Frontal cortex (tissue), 4 donors: ENCODE measurements around the gene TJP3. TPM values are rescaled to one million over a fixed set of nuclear protein-coding genes. Genes with fewer than 3 reads are reported as not detected.

ENCODE experiments used
- DNase-seq, 2 donors: peaks; one replicate each; pipeline ENCODE4 v3.0.0; 2012; ENCODE audit warnings: low spot score in 2 of 2
- FAIRE-seq: peaks from 2 replicates; lab custom pipeline; 2012; peaks lifted over from hg19 to GRCh38; lab: Jason Lieb, UNC
- total RNA-seq: library from RNA; depleted of rRNA; stranded (reverse); fragments of >200 nt; gene quantifications from one replicate; pipeline ENCODE4 v1.2.3, GENCODE V29; 2014
- donor health status: control.
- donor health status: control.
- donor health status: control.

The TJP3 gene
- total RNA-seq, 1 donor from 2014 or later = not detected

DNA sequence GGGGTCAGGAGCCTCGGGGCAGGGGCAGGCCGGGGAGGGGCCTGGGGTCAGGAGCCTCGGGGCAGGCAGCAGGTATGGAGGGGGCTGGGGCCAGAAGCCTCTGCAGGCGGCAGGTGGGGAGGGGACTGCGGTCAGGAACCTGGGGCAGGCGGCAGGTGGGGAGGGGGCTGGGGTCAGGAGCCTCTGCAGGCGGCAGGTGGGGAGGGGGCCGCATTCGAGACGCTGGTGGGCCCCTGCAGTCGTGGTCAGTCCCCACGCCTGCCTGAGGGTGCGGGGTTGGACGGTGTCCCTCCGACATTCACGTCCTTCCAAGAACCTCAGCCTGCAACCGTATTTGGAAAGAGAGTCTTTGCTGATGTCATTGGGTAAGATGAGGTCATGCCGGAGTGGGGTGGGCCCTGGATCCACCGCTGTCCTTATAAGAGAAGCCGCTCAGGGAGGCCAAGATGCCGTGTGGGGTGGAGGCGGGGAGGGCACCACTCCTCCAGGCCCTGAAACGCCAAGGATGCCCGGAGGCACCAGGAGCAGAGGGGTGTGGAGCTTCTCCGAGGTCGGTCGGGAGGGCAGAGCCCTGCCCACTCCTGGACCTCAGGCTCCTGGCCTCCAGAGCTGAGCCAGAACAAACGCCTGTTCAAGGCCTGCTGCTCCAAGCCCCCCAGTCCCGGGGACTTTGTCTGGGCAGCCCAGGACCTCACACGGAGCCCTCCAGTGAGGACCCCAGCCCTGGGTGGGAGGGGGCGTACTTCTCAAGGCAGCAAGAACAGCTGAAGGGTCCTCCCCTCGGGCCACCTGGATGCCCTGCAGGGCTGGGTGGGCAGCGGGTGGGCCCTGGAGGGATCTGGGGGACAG, 38.0 kb upstream of the TJP3 start:
- FAIRE-seq (no peak), DNase-seq (peak in 1 of 2 donors; percentile 82)

DNA sequence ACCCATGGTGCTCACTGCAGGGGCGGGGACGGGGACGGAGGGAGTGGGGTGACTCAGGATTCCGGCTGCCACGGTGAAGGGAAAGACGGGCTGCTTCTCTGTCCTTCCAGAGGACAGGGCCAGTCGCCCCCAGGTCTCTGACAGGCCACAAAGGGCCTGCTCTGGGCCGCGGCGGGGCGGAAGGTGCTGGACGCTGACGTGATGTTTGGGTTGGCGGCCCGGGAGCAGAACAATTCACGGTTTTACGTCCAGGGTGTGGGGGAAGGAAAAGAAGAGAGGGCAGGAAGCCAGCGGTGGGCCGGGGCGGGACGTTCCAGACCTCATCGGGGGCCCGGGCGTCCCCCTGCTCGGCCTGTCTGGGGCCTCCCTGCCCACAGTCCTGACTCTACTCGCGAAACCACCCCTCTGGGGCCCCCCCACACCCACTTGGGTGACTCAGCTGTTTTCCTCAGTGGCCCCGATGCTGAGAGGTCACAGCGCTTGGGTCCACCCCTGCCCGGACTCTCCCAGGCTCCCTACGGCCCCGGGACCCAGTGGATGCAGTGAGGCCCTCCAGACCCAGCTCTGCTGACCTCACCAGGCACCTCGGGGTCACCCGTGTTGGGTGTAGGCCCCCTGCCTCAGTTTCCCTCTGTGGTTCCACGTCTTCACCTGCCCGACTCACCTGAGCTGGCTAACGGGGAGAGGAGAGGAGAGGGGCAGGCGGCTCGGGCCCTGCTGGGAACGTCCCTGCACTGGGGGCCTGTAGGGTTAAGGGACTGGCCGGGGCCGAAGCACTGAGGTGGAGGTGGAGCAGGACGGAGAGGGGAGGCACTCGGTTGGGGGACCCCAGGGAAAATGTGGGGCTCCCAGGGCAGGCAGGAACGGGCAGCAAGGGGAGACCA, 37.1 kb upstream of the TJP3 start:
- FAIRE-seq = no peak
- DNase-seq = peak; percentile 70 to 72

DNA sequence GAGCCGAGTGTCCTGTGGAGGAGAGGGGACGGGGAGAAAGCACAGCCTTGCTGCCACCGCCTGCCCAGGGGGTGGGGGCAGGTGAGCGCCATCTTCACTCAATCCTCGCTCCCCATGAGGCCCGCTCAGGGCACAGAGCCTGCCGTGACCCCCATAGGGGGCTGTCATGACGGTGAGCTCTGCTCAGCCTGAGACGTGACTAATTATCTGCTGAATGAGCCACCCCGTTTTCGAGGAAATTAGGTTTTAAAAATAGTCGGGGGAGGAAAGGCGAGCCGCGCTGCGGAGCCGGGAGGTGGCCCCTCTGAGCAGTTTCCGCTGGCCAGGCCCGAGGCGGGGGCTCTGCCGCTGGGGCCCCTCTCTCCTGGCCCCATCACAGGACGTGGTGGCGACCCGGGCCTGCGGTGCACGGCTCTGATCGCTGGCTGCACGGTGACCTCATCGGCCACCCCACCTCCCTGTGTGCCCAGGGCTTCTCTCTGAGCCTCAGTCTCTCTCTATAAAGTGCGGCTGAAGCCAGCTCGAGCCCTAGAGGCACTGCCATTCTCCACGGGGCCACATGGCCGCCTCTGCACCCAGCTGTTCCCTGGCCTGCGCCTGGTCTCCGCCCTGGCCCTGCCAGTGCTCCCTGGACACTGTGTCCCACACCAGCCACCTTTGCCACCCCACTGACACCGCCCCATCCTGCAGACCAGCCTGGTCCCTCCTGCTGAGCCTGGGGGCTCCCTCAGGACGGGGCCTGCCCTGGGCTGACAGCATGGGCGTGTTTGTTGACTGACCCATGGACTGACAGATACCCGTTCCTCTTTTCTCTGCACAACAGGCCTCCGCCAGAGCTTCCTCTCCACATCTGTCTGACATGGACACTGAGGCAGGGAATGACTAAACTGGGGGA, 36.3 kb upstream of the TJP3 start:
- peak in 1 of 2 donors; percentile 67 for DNase-seq
- FAIRE-seq = no peak

DNA sequence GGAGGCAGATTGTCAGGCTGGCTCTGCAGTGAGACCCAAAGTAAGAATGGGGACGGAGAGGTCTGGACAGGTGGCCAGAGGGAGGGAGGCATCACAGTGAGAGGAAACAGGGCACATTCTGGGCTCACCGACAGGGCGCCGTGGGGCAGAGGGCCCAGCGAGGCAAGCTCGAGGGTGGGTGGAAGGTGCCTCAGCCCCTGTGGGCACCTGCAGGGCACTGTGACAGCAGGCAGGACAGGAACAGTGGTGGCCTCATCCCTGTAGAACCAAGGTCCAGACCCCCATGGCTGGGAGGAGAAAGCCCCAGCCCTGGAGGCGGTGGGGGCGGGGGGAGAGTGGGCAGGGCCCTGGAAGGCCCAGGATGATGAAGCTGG, 35.6 kb upstream of the TJP3 start:
- FAIRE-seq = no peak
- DNase-seq = no peak

- no peak for FAIRE-seq
Measured at GRCh38 chr19:3672993-3673392, 35.2 kb upstream of the TJP3 start.

GRCh38 chr19:3673506-3674439, 34.4 kb upstream of the TJP3 start:
- FAIRE-seq (no peak), DNase-seq (no peak)

More at GRCh38 chr19:3672993-3673392, 35.2 kb upstream of the TJP3 start:
- no peak for DNase-seq

- DNase-seq = no peak
- no peak for FAIRE-seq
Measured at GRCh38 chr19:3674784-3675543, 33.2 kb upstream of the TJP3 start.

- FAIRE-seq (no peak), DNase-seq (no peak)
Measured at GRCh38 chr19:3678188-3678587, 30.0 kb upstream of the TJP3 start.

- no peak for DNase-seq
- no peak for FAIRE-seq
Measured at GRCh38 chr19:3679138-3679537, 29.0 kb upstream of the TJP3 start.

GRCh38 chr19:3679581-3679980, 28.6 kb upstream of the TJP3 start:
- DNase-seq (no peak), FAIRE-seq (no peak)

DNA sequence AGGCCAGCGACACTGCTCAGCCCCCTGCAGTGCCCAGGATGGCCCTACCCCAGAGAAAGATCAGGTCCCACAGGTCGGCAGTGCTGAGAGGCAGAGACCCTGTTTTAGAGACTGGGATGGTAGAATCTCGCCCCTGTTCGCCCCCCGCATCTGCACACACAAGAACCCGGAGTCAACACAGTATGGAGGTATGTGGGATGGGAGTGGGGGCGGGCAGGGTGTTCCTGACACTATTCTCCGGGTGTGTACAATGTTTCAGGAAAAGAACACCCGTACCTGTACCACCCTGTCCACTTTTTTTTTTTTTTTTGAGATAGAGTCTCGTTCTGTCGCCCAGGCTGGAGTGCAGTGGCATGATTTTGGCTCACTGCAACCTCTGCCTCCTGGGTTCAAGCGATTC, 27.2 kb upstream of the TJP3 start:
- DNase-seq (no peak), FAIRE-seq (no peak)

DNA sequence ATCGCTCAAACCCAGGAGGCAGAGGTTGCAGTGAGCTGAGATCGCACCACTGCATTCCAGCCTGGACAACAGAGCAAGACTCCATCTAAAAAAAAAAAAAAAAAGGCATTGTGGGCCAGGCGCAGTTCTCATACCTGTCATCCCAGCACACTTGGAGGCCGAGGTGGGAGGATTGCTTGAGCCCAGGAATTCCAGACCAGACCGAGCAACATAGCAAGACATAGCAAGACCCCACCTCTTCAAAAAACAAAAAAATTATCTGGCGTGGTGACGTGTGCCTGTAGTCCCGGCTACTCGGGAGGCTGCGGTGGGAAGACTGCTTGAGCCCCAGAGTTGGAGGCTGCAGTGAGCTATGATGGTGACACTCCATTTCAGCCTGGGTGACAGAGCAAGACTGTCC, 25.9 kb upstream of the TJP3 start:
- FAIRE-seq (no peak), DNase-seq (no peak)

DNA sequence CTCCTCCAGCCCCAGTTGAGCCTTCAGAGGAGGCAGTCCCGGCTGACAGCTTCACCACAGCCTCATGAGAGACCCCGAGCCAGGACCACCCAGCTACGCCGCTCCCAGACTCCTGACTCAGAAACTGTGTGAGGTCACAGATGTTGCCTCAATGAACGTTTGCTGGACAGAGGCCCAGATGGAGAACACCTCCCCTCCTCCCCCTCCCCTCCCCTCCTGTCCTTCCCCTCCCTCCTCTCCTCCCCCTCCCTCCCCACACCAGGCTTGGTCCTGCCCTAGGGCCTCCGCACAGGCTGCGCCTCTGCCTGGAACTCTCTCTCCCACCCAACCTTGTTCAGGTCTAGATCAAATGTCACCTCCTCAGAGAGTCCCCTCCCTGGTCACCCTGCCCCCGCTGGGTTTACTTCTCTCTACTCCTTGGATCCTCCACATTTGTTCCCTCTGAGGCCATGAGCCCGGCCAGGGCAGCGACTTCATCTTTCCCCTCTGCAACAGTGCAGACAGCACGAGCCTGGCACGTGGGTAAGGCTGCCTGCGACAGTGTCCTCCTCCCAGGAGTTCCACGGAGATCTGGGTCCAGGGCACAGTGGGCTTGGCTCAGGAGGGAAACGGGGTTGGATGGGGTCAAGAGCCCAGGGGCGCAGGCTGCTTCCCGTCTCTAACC, 25.3 kb upstream of the TJP3 start:
- DNase-seq (no peak), FAIRE-seq (no peak)

DNA sequence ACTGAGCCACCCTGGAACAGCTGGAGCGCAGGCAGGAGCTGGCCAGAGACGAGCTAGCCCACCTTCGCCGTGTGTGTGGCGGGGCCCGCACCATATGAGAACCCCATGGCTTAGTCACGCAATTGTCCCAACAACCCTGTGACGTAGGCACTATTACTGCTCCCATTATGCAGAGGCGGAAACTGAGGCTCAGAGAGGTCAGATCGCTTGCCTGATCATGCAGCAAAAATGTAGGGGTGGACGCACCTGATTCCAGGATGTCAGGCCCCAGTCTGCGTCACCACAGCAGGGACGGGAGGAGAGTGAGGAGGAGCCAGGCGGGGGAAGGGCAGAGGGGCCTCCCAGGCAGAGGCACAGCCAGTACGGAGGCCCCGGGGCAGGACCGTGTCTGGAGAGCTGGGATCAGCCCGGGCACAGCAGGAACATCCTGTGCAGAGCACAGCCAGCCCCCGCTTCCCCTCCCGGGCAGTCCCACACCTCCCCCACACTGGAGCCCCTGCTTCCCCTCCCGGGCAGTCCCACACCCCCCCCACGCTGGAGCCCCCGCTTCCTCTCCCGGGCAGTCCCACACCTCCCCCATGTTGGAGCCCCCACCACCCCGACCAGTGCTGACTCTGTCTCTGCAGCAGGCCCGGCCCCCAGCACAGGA, 24.7 kb upstream of the TJP3 start:
- no peak for FAIRE-seq

DNA sequence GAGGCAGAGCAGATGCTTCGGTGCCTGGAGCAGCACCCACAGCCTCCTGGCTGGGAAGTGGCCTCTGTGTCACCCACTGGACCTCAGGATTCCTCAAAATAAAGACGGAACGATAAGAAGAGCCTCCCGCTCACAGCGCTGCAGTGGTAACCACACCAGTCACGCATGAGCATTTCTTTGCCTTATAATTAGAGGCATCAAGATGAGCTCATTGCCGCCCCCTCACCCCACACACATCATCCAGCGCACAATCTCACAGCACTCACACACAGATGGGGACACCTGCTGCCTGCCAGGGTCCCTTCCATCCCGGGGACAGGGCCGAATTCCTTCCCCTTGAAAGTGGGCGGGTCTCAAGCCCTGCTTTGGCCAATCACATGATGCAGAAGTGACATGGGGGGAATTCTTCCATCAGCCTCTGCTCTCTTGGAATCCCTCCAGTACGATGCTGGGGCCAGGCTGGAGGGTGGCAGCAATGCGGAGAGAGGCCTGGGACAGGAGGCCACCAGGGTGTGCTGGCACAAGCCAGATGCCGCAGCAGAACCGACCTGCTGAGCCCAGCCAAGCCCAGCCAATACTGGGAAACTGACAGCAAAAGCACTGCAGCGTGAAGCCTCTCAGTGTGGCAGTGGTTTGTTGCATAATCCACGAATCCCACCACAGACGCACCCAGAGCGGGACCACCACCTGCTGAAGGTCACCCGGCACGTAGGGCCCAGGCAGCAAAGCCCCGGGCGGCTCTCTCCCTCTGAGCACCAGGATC, 23.9 kb upstream of the TJP3 start:
- no peak for FAIRE-seq
- no peak for DNase-seq

More for the DNA sequence above, 24.7 kb upstream of the TJP3 start:
- peak in 1 of 2 donors; percentile 71 for DNase-seq

DNA sequence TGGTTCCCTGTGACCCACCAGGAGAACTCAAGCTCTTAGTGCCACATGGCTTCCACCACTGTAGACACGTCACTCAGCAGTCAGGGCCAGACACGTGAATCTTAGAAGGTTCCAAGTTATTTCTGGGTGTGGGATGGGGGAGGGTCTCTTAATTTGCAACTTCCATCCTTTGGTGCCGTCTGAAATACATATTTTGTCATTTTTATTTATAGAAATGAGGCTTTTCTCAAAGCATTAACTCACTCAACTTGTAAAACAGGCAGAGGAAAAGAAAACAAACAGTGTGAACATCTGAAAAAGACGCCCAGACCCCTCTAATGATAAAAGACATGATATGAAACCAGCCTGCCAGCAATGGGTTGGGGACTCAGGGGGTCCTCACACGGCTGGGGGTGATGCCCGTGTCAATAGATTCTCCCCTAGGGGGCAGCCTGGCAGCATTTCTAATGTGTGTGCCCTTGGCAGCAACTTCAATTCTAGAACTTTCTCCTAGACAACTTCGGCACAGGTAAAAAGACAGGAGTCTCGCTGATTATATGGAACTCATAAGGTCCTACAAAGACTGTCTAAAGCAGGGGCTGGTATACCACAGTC, 23.3 kb upstream of the TJP3 start:
- FAIRE-seq (no peak), DNase-seq (no peak)
